WERI-Rb-1 (cell line): ENCODE measurements around the gene TMEM81.
A peak's percentile ranks its signal among the peaks of the same experiment; 100 is the strongest.

Experiments
- DNase-seq: peaks from one replicate; pipeline ENCODE4 v3.0.0-alpha.2; 2020
- H3K27ac ChIP-seq: fragments of 250-450 bp; sonication (Bioruptor Pico); 2 replicates; pipeline ENCODE4 v1.5.1; 2020; ENCODE audit warnings: mild to moderate bottlenecking, moderate library complexity
- H3K27me3 ChIP-seq: fragments of 250-450 bp; sonication (Bioruptor Pico); 2 replicates; pipeline ENCODE4 v1.5.1; 2021; ENCODE audit warnings: mild to moderate bottlenecking, low read depth, moderate library complexity; ENCODE audit not compliant: insufficient read depth, severe bottlenecking
- H3K36me3 ChIP-seq: fragments of 250-450 bp; sonication (Bioruptor Pico); 2 replicates; pipeline ENCODE4 v1.5.1; 2020; ENCODE audit warnings: mild to moderate bottlenecking, moderate library complexity
- H3K4me3 ChIP-seq: 2 replicates; pipeline ENCODE4 v1.5.1; 2011; ENCODE audit warnings: low read depth, mild to moderate bottlenecking, control low read depth, low read length
- H3K9me3 ChIP-seq: fragments of 250-450 bp; sonication (Bioruptor Pico); 2 replicates; pipeline ENCODE4 v1.5.1; 2021; ENCODE audit warnings: mild to moderate bottlenecking, moderate library complexity; ENCODE audit not compliant: severe bottlenecking
- CTCF ChIP-seq: IDR thresholded peaks from 2 replicates; pipeline ENCODE4 v1.5.1; 2011; ENCODE audit warnings: low read depth, mild to moderate bottlenecking, control low read depth, inconsistent platforms, low read length

Gene TMEM81

GRCh38 chr1:205067031-205067430 lies 17.2 kb downstream of the TMEM81 start:
- peak; percentile 8 for DNase-seq
- no peaks in the 10 kb centered on the region for H3K36me3 ChIP-seq
- H3K27me3 ChIP-seq: no peaks in the 10 kb centered on the region
- no peak overlapping the region for H3K4me3 ChIP-seq
- H3K9me3 ChIP-seq: no peaks in the 10 kb centered on the region
- no peak overlapping the region for H3K27ac ChIP-seq
- no peak for TF ChIP-seq CTCF

- TF ChIP-seq CTCF: peak; percentile 74
- Histone ChIP-seq H3K36me3 (no peaks in the 10 kb centered on the region), H3K9me3 (no peaks in the 10 kb centered on the region), H3K27ac (no peak overlapping the region), H3K27me3 (no peaks in the 10 kb centered on the region), H3K4me3 (no peak overlapping the region)
- peak; percentile 41 for DNase-seq
Measured at GRCh38 chr1:205066141-205066818, 18.0 kb downstream of the TMEM81 start.

- DNase-seq: no peak
- no peaks in the 10 kb centered on the region for H3K36me3 ChIP-seq
Measured at GRCh38 chr1:205065666-205066065, 18.6 kb downstream of the TMEM81 start.

GRCh38 chr1:205064741-205065316 lies 19.4 kb downstream of the TMEM81 start:
- H3K4me3 ChIP-seq: no peak overlapping the region
- no peaks in the 10 kb centered on the region for H3K36me3 ChIP-seq
- H3K27me3 ChIP-seq: no peaks in the 10 kb centered on the region
- TF ChIP-seq CTCF: no peak
- no peaks in the 10 kb centered on the region for H3K9me3 ChIP-seq
- no peak for DNase-seq
- H3K27ac ChIP-seq: no peak overlapping the region

More at GRCh38 chr1:205065666-205066065, 18.6 kb downstream of the TMEM81 start:
- H3K27ac ChIP-seq: no peak overlapping the region
- no peaks in the 10 kb centered on the region for H3K27me3 ChIP-seq
- no peak overlapping the region for H3K4me3 ChIP-seq
- no peaks in the 10 kb centered on the region for H3K9me3 ChIP-seq
- no peak for TF ChIP-seq CTCF

GRCh38 chr1:205064301-205064700 lies 20.0 kb downstream of the TMEM81 start:
- no peak overlapping the region for H3K4me3 ChIP-seq
- H3K27ac ChIP-seq: no peak overlapping the region
- no peaks in the 10 kb centered on the region for H3K36me3 ChIP-seq
- no peak for TF ChIP-seq CTCF
- H3K9me3 ChIP-seq: no peaks in the 10 kb centered on the region
- DNase-seq: no peak
- no peaks in the 10 kb centered on the region for H3K27me3 ChIP-seq
